Colonic mucosa (tissue), 4 donors: ENCODE data around the gene TRAK1. TPM values are rescaled to one million over a fixed set of nuclear protein-coding genes. Genes with fewer than 3 reads are reported as not detected.

Experiments used
- DNase-seq: peaks from one replicate; pipeline ENCODE4 v3.0.0-alpha.2; 2020
- H3K27ac ChIP-seq: fragments of 200-600 bp; one replicate; pipeline ENCODE4 v1.8.0; 2021
- H3K27me3 ChIP-seq: fragments of 200-600 bp; one replicate; pipeline ENCODE4 v1.8.0; 2021
- H3K36me3 ChIP-seq: fragments of 200-600 bp; one replicate; pipeline ENCODE4 v1.8.0; 2021
- H3K4me1 ChIP-seq: fragments of 200-600 bp; one replicate; pipeline ENCODE4 v1.8.0; 2021; ENCODE audit warnings: mild to moderate bottlenecking
- H3K4me3 ChIP-seq: fragments of 200-600 bp; one replicate; pipeline ENCODE4 v1.8.0; 2021
- H3K9ac ChIP-seq, 2 donors: one replicate each; pipeline ENCODE4 v1.7.0; 2013; ENCODE audit warnings: control low read depth in 2 of 2, low read depth in 2 of 2, low read length in 2 of 2
- H3K9me3 ChIP-seq: fragments of 200-600 bp; one replicate; pipeline ENCODE4 v1.8.0; 2021
- CTCF ChIP-seq: fragments of 200-600 bp; IDR thresholded peaks from one replicate; pipeline ENCODE4 v1.8.0; 2022; ENCODE audit warnings: antibody characterized with exemption, mild to moderate bottlenecking
- intact Hi-C: fragments of 100-400 bp; cut with DNase I; formaldehyde crosslinking; loops from one replicate; pipeline ENCODE4 v1.14.1; 2022
- total RNA-seq, 2 donors: library from RNA; stranded (reverse); fragmentation: NEBNext Ultra II Directional in 1 of 2; extraction: Animal tissue kit (Norgen Biotek cat#: 25700) in 1 of 2; gene quantifications; one replicate each; pipeline ENCODE4 v1.2.1, GENCODE V29; 2021
- donor health status: healthy.
- donor health status: DM: no; HTN: no; CAD: no.
- donor health status: DM: no; HTN: no; CAD: no.

TRAK1 gene
- total RNA-seq, 2 donors from 2014 or later, result 58.9 to 70.3 TPM

DNA sequence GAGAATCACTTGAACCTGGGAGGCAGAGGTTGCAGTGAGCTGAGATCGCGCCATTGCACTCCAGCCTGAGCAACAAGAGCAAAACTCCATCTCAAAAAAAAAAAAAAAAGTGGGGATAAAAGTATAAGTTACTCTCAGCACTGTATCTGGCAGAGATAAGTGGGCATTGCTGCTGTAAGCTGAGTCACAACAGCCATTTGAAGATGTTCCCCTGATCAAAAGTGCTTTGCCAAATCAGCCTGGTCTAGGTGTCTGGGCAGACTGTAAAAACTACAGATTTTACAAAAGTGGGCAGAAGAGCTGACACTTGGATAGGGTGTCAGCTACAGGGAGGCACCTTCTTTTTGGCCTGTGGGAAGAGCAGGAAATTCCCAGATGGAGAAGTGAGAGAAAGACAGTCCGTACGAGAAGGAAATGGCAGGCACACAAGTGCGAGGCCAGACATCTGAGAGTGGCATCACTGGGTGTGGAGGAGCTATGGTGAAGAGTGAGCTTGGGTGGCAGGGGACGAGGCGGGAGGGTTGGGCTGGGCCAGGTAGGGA is 78.5 kb downstream of the TRAK1 start:
- TF ChIP-seq CTCF, result no peak
- H3K27me3 ChIP-seq, result no peaks in the 10 kb centered on the region
- intact Hi-C loops, result no loop called here
- H3K27ac ChIP-seq, result no peak overlapping the region
- H3K9ac ChIP-seq, result no peak overlapping the region
- no peaks in the 10 kb centered on the region for H3K9me3 ChIP-seq
- no peaks in the 10 kb centered on the region for H3K36me3 ChIP-seq
- H3K4me1 ChIP-seq, result peaks cover 12% of the 10 kb centered on the region
- no peak overlapping the region for H3K4me3 ChIP-seq
- DNase-seq, result no peak

- Histone ChIP-seq H3K9me3 (no peaks in the 10 kb centered on the region), H3K4me3 (no peak overlapping the region), H3K4me1 (no peaks in the 10 kb centered on the region), H3K9ac (no peak overlapping the region), H3K36me3 (no peaks in the 10 kb centered on the region), H3K27me3 (no peaks in the 10 kb centered on the region), H3K27ac (no peak overlapping the region)
- TF ChIP-seq CTCF, result no peak
- intact Hi-C loops, result no loop called here
- no peak for DNase-seq
These were observed 81.0 kb downstream of the TRAK1 start for GRCh38 chr3:42172047-42172654.

- Histone ChIP-seq H3K36me3 (no peaks in the 10 kb centered on the region), H3K9me3 (no peaks in the 10 kb centered on the region), H3K4me1 (no peaks in the 10 kb centered on the region), H3K27ac (no peak overlapping the region), H3K4me3 (no peak overlapping the region), H3K27me3 (no peaks in the 10 kb centered on the region), H3K9ac (no peak overlapping the region)
- no peak for DNase-seq
- TF ChIP-seq CTCF, result no peak
- intact Hi-C loops, result no loop called here
These were observed 82.2 kb downstream of the TRAK1 start for GRCh38 chr3:42173307-42173706.

DNA sequence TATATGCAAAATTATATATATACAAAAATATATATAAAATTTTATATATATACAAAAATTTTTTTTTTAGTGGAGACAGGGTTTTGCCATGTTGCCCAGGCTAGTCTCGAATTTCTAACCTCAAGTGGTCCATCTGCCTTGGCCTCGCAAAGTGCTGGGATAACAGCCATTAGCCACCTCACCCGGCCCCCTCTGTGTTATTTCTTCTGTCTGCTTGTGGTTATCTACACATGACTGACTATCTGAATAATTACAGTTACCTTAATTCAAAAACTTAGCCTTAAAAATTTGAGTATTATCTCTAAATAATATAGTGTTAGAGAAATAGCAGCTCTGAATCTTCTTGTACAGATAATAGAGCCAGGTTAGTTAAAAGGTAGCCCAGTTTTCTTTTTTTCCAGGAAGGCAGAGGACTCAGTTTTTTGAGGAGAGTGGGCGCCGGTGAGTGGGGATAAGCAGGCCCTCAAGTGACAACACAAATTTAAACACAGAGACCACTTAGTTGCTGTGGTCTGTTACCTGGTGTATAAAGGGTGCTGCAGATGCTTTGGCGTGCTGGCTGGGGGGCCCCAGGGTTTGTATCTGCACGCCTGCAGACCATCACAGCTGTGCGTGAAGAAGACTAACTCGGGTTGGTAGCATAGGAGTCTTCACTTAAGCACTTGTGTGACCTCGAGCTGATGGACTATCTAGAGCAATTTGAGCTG is 83.7 kb downstream of the TRAK1 start:
- Histone ChIP-seq H3K9me3 (no peaks in the 10 kb centered on the region), H3K9ac (no peak overlapping the region), H3K27me3 (no peaks in the 10 kb centered on the region), H3K4me3 (no peak overlapping the region), H3K4me1 (peaks cover 3% of the 10 kb centered on the region), H3K27ac (no peak overlapping the region), H3K36me3 (no peaks in the 10 kb centered on the region)
- no peak for TF ChIP-seq CTCF
- no peak for DNase-seq
- intact Hi-C loops, result no loop called here

DNA sequence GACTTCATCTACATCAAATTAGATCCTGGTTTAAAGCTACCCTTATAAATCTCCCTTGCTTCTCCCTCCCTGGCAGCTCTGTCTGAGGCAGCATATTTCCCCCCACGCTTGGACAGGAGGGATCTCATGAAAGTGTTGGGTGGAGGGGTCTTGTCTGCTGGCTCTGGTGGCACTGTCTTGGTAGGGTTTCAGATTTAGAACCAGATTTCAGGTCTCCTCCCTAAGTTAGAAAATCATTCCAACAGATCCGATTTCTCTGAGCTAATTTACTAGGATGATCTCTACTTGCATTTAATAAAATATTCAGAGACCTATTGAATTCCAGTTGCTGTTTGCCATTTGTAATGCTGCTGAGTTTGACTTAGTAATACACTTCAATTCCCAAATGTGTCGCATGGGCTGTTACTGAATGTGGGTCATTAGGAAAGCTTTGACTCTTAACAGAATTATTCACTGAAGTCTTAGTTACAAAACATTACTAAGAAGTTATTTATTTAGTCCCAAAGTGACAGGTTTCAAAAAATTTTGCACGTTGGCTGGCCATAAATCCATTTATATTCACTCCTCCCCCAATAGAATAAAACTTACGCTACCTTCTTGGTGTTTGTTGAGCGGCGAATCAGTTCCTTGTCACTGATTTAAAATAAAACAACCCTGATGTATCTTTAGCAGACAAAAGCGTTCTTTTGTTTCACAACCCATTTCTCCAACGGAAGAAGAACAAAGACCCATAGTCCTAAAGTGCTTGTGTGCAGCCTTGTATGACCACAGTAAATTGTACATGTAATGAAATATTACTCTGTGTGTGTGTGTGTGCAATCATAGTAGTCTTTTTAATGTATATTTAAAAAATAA is 84.5 kb downstream of the TRAK1 start:
- peaks cover 7% of the 10 kb centered on the region for H3K4me1 ChIP-seq
- no peak for DNase-seq
- H3K27me3 ChIP-seq, result no peaks in the 10 kb centered on the region
- TF ChIP-seq CTCF, result no peak
- no peaks in the 10 kb centered on the region for H3K36me3 ChIP-seq
- H3K9ac ChIP-seq, result no peak overlapping the region
- H3K4me3 ChIP-seq, result no peak overlapping the region
- no peak overlapping the region for H3K27ac ChIP-seq
- H3K9me3 ChIP-seq, result no peaks in the 10 kb centered on the region
- intact Hi-C loops, result no loop called here
